Femur (tissue), 1 donor: ENCODE results near the gene ZNF668.

Experiments used
- DNase-seq: peaks from one replicate; pipeline ENCODE4 v3.0.0-alpha.2; 2017

The ZNF668 gene

GRCh38 chr16:31073970-31074813, at the start of gene ZNF668, which contains the start of gene ZNF646:
Gene ZNF668 (minus strand): TSS chr16:31074240. CDS start chr16:31064459, 9,781 bp downstream.
Gene ZNF646 (plus strand): TSS chr16:31074422. CDS start chr16:31076325, 1,903 bp downstream.
- DNase-seq: peak; percentile 99

GRCh38 chr16:31120129-31120528, 46.1 kb upstream of the ZNF668 start:
- DNase-seq: no peak

GRCh38 chr16:31118223-31119155, 44.4 kb upstream of the ZNF668 start:
- no peak for DNase-seq

- peak; percentile 99 for DNase-seq
These were observed 43.6 kb upstream of the ZNF668 start, which contains the start of gene KAT8 for GRCh38 chr16:31117384-31118222. Gene KAT8 (plus strand): TSS chr16:31117664. CDS start chr16:31117682, 18 bp downstream.

GRCh38 chr16:31114468-31114867, 40.4 kb upstream of the ZNF668 start:
- no peak for DNase-seq

- DNase-seq: no peak
These were observed 39.4 kb upstream of the ZNF668 start for GRCh38 chr16:31113121-31114120.

- DNase-seq: no peak
These were observed 38.7 kb upstream of the ZNF668 start for GRCh38 chr16:31112711-31113110.

GRCh38 chr16:31111881-31112466, 37.9 kb upstream of the ZNF668 start:
- no peak for DNase-seq

GRCh38 chr16:31110106-31111034, 36.3 kb upstream of the ZNF668 start:
- no peak for DNase-seq

- no peak for DNase-seq
These were observed 35.6 kb upstream of the ZNF668 start for GRCh38 chr16:31109622-31110021.

GRCh38 chr16:31108794-31109558, 34.9 kb upstream of the ZNF668 start:
- DNase-seq: no peak

GRCh38 chr16:31108035-31108793, 34.2 kb upstream of the ZNF668 start, which contains the start of gene BCKDK:
Gene BCKDK (plus strand): TSS chr16:31108386. CDS start chr16:31109224, 838 bp downstream.
- DNase-seq: peak; percentile 83

- DNase-seq: no peak
These were observed 33.4 kb upstream of the ZNF668 start for GRCh38 chr16:31107465-31107867.

GRCh38 chr16:31106509-31107464, 32.7 kb upstream of the ZNF668 start:
- no peak for DNase-seq

GRCh38 chr16:31105677-31106213, 31.7 kb upstream of the ZNF668 start:
- DNase-seq: peak; percentile 86
